K562 (cell line): ENCODE results near the gene SMAD5. TPM values are rescaled to one million over a fixed set of nuclear protein-coding genes. Genes with fewer than 3 reads are reported as not detected.

Experiments used
- E2F6 ChIP-seq, 2 experiments: IDR thresholded peaks; 2 replicates each; pipeline ENCODE4 v1.6.1; 2011; ENCODE audit warnings: borderline replicate concordance in 1 of 2, control low read depth in 1 of 2, low read depth in 1 of 2, low read length in 1 of 2, mild to moderate bottlenecking in 1 of 2, mixed read lengths in 1 of 2, moderate library complexity in 1 of 2; ENCODE audit not compliant: insufficient read depth in 1 of 2, insufficient read length in 1 of 2, poor library complexity in 1 of 2, severe bottlenecking in 1 of 2; ENCODE audit errors: extremely low read depth in 1 of 2
- MAZ ChIP-seq, 2 experiments: fragments of 450-650 bp in 1 of 2; sonication (generic) in 1 of 2; formaldehyde crosslinking; IDR thresholded peaks in 1 of 2; conservative IDR thresholded peaks in 1 of 2; 2 replicates each; pipeline versions ENCODE4 v1.4.0 to v1.5.0; 2020; ENCODE audit warnings: mild to moderate bottlenecking in 1 of 2, missing genetic modification reagents in 1 of 2
- MGA ChIP-seq: fragments of 450-650 bp; IDR thresholded peaks from 2 replicates; pipeline ENCODE4 v1.6.1; 2016; ENCODE audit warnings: mild to moderate bottlenecking, moderate library complexity
- PRDM10 ChIP-seq: fragments of 450-650 bp; IDR thresholded peaks from 2 replicates; pipeline ENCODE4 v1.6.1; 2018; ENCODE audit not compliant: partially characterized antibody
- VEZF1 ChIP-seq: fragments of 200-800 bp; sonication (Bioruptor generic); IDR thresholded peaks from 2 replicates; pipeline ENCODE4 v1.6.1; 2017; ENCODE audit warnings: missing genetic modification characterization, missing compliant biosample characterization
- polyA plus RNA-seq, 8 experiments: library from polyadenylated mRNA; depleted of rRNA in 4 of 8; stranded (reverse) in 5 of 8; unstranded in 3 of 8; fragments of >200 nt; fragmentation: Nextera tagmentation in 2 of 8; fragmentation: Illumina TruSeq in 1 of 8; extraction: Ambion mirVana in 2 of 8; extraction: Trizol in 1 of 8; gene quantifications; 2 replicates each; pipeline versions ENCODE4 v1.2.1 to v1.2.3, GENCODE V29; 2011 to 2014; ENCODE audit warnings: inconsistent platforms in 1 of 8, missing spikeins in 1 of 8
- total RNA-seq, 7 experiments: library from RNA; depleted of rRNA in 6 of 7; stranded (reverse); fragments of >200 nt in 6 of 7; fragmentation: Illumina TruSeq in 2 of 7; extraction: Trizol in 2 of 7; gene quantifications; 2 replicates each; pipeline versions ENCODE4 v1.2.1 to v1.2.3, GENCODE V29; 2011 to 2021; ENCODE audit warnings: low replicate concordance in 1 of 7

SMAD5 gene
- total and polyA plus RNA-seq, 9 of the 15 experiments (the other 6 are each of a cell fraction or from before 2014, with no cell fraction given) = 12.4 to 53.9 (median 20.3) TPM

- peak; percentile 75 for TF ChIP-seq MGA
- peak; percentile 75 for TF ChIP-seq VEZF1
- TF ChIP-seq E2F6 (IDR thresholded peaks at IDR 0.05; ENCODE audit: borderline replicate concordance in 1 of 2, extremely low read depth in 1 of 2, insufficient read depth in 1 of 2, insufficient read length in 1 of 2, low read depth in 1 of 2, low read length in 1 of 2, poor library complexity in 1 of 2, severe bottlenecking in 1 of 2) = peak; percentile 28 to 30
- peak; percentile 93 for TF ChIP-seq PRDM10
- TF ChIP-seq MAZ (CRISPR knock-in tag; conservative IDR thresholded peaks at IDR 0.05 in 1 of 2, IDR thresholded peaks at IDR 0.05 in 1 of 2) = peak in 1 of 2 experiments; percentile 52; a peak in 2 of 4 replicates
These were observed 44.4 kb upstream of the SMAD5 start (continued) for GRCh38 chr5:136087961-136088871.
